ENCODE results near the gene ROBO3.

DNA sequence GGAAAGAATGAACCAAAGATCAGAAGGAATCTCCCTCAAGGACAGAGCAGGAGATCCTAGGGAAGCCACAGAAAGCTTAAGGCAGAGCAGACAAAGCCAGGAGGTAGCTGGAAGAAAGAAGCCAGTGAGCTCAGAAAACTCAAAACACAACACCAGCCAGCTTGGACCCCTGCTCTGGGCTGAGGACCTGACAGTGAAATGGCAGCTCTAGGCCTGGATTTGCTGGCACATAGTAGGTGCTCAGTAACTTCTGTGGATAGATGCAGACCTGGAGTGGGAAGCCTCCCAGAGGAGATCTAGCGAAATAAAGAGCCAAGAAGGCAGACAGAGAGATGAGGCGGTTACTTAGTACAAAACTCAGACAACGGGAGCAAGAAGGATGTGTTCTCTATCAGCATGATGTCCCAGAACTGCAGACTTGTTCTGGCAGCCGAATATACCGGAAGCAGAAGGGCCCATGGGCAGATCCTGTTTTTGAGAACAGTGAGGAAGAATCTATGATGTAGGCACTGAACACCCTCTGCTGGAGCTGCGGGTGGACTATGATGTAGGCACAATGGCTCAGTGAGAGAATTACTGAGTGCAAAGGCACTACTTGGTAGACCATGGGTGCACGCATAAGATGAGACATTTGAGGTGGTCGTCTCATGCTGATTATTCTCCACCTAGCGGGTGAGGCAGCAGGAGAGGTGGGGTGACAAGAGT lies 27.7 kb downstream of the ROBO3 start:
- no peak for TF ChIP-seq EZH2phosphoT487 (IDR thresholded peaks at IDR 0.05; ENCODE audit: insufficient read depth, low read depth)
- TF ChIP-seq EZH2 (IDR thresholded peaks at IDR 0.05; ENCODE audit: insufficient read depth, poor library complexity, severe bottlenecking), result no peak

Data from GM23248 (cell line).